ENCODE measurements around the gene ANKRD63.

DNA sequence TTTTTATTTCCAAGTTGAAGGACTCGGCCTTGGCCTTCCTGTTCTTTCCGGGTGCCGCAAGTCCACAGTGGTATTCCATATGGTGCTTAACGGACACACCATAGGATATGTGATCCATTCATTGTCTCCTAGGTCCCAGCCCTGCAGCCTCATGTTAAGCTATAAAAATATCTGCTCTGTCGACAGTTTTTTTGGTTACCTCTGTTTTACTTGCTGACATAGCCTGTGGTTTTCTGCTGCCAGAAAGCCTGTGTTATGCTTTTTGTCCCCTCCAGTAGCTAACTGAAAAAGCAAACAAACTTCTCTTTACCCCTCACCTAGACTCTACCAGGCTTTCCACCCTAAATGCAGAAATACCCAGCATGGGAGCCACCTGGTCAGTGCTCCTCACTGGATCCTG lies 45.9 kb upstream of the ANKRD63 start:
- no peak for TF ChIP-seq POLR2A (IDR thresholded peaks at IDR 0.05)
- TF ChIP-seq, protein P1, sequence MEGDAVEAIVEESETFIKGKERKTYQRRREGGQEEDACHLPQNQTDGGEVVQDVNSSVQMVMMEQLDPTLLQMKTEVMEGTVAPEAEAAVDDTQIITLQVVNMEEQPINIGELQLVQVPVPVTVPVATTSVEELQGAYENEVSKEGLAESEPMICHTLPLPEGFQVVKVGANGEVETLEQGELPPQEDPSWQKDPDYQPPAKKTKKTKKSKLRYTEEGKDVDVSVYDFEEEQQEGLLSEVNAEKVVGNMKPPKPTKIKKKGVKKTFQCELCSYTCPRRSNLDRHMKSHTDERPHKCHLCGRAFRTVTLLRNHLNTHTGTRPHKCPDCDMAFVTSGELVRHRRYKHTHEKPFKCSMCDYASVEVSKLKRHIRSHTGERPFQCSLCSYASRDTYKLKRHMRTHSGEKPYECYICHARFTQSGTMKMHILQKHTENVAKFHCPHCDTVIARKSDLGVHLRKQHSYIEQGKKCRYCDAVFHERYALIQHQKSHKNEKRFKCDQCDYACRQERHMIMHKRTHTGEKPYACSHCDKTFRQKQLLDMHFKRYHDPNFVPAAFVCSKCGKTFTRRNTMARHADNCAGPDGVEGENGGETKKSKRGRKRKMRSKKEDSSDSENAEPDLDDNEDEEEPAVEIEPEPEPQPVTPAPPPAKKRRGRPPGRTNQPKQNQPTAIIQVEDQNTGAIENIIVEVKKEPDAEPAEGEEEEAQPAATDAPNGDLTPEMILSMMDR (IDR thresholded peaks at IDR 0.05) = no peak
